ENCODE data around the gene MAPK13.
A peak's percentile ranks its signal among the peaks of the same experiment; 100 is the strongest.
"Not testable (repeated sequence)": the region's sequence is repeated elsewhere in the genome, so short reads cannot be mapped to it uniquely, and the experiment has no call there.

MAPK13 gene

GRCh38 chr6:36128073-36128472 is 2.2 kb upstream of the MAPK13 start:
- TF ChIP-seq CTCF (IDR thresholded peaks at IDR 0.05; ENCODE audit: borderline replicate concordance, insufficient read depth, low read depth, low read length), result no peak
- H3K4me3 ChIP-seq (ENCODE audit: low read depth, low read length), result no peak overlapping the region

- no peak for TF ChIP-seq CTCF (IDR thresholded peaks at IDR 0.05; ENCODE audit: borderline replicate concordance, insufficient read depth, low read depth, low read length)
- no peak overlapping the region for H3K4me3 ChIP-seq (ENCODE audit: low read depth, low read length)
These were observed 1.5 kb upstream of the MAPK13 start for GRCh38 chr6:36128793-36129192.

GRCh38 chr6:36129334-36129733 is 979 bp upstream of the MAPK13 start:
- H3K4me3 ChIP-seq (ENCODE audit: low read depth, low read length), result not testable (repeated sequence)

GRCh38 chr6:36130667-36131510 is 576 bp downstream of the MAPK13 start:
- peak overlapping the region; percentile 16 for H3K4me3 ChIP-seq (ENCODE audit: low read depth, low read length)
- TF ChIP-seq CTCF (IDR thresholded peaks at IDR 0.05; ENCODE audit: borderline replicate concordance, insufficient read depth, low read depth, low read length), result no peak

- no peak overlapping the region for H3K4me3 ChIP-seq (ENCODE audit: low read depth, low read length)
These were observed 1.4 kb downstream of the MAPK13 start for GRCh38 chr6:36131511-36132245.

GRCh38 chr6:36132246-36132895 is 2.1 kb downstream of the MAPK13 start:
- no peak overlapping the region for H3K4me3 ChIP-seq (ENCODE audit: low read depth, low read length)

More at GRCh38 chr6:36131511-36132245, 1.4 kb downstream of the MAPK13 start:
- no peak for TF ChIP-seq CTCF (IDR thresholded peaks at IDR 0.05; ENCODE audit: borderline replicate concordance, insufficient read depth, low read depth, low read length)

More at GRCh38 chr6:36132246-36132895, 2.1 kb downstream of the MAPK13 start:
- no peak for TF ChIP-seq CTCF (IDR thresholded peaks at IDR 0.05; ENCODE audit: borderline replicate concordance, insufficient read depth, low read depth, low read length)
